Body of pancreas (tissue), 4 donors: ENCODE results near the gene SPTBN1. TPM values are rescaled to one million over a fixed set of nuclear protein-coding genes. Genes with fewer than 3 reads are reported as not detected.
"Not testable (repeated sequence)": the region's sequence is repeated elsewhere in the genome, so short reads cannot be mapped to it uniquely, and the experiment has no call there.

ENCODE experiments used
- ATAC-seq: fragments of 150-250 bp; one replicate; pipeline ENCODE4 v1.9.1; 2016
- DNase-seq, 4 donors: peaks; one replicate each; pipeline ENCODE4 v3.0.0-alpha.2; 2019
- H3K27ac ChIP-seq, 4 donors: fragments of 200-600 bp; sonication (generic); 1 replicate in 3 of 4; 2 replicates in 1 of 4; pipeline versions ENCODE4 v1.5.1 to v1.6.1; 2016 to 2019; ENCODE audit warnings: mild to moderate bottlenecking in 1 of 4, mixed read lengths in 1 of 4, moderate library complexity in 1 of 4
- H3K27me3 ChIP-seq, 2 donors: fragments of 200-600 bp; sonication (generic); one replicate each; pipeline ENCODE4 v1.6.0; 2016; ENCODE audit warnings: mild to moderate bottlenecking in 1 of 2
- H3K36me3 ChIP-seq, 2 donors: fragments of 200-600 bp; sonication (generic); replicated peaks in 1 of 2; 2 replicates each; pipeline ENCODE4 v1.5.1; 2016; ENCODE audit warnings: low read depth in 2 of 2; ENCODE audit not compliant: insufficient read depth in 1 of 2
- H3K4me1 ChIP-seq: fragments of 200-600 bp; sonication (generic); one replicate; pipeline ENCODE4 v1.6.0; 2016
- H3K4me3 ChIP-seq, 2 donors: fragments of 200-600 bp; sonication (generic); 1 replicate in 1 of 2; 2 replicates in 1 of 2; pipeline ENCODE4 v1.5.1; 2016 to 2019
- H3K9me3 ChIP-seq, 3 donors: fragments of 200-600 bp; sonication (generic); 1 replicate in 2 of 3; 2 replicates in 1 of 3; pipeline ENCODE4 v1.5.1; 2016
- CTCF ChIP-seq, 7 experiments: fragments of 450-650 bp in 4 of 7; fragments of 200-600 bp in 3 of 7; sonication (generic) in 3 of 7; IDR thresholded peaks; one replicate each; pipeline ENCODE4 v1.5.1; 2016 to 2019; ENCODE audit warnings: antibody characterized with exemption in 7 of 7
- POLR2A ChIP-seq, 3 donors: fragments of 450-650 bp; IDR thresholded peaks; one replicate each; pipeline ENCODE4 v1.6.1; 2016; ENCODE audit warnings: antibody characterized with exemption in 3 of 3, mild to moderate bottlenecking in 2 of 3
- WGBS, 2 donors: methylation state at CpG; one replicate each; pipeline ENCODE4 v1.1.5; 2017; 5-methylcytosine and 5-hydroxymethylcytosine counted together
- intact Hi-C: fragments of 100-400 bp; cut with DNase I; formaldehyde crosslinking; loops from one replicate; pipeline ENCODE4 v1.15.1; 2023
- total RNA-seq, 2 donors: library from RNA; depleted of rRNA; stranded (reverse); fragments of >200 nt; gene quantifications; one replicate each; pipeline ENCODE4 v1.1.0, GENCODE V29; 2016

The SPTBN1 gene
- total RNA-seq, 2 donors from 2014 or later = 186 to 195 TPM

GRCh38 chr2:54513363-54513715, 57.2 kb downstream of the SPTBN1 start:
- no peak for TF ChIP-seq CTCF (IDR thresholded peaks at IDR 0.05)
- no peak for TF ChIP-seq POLR2A (IDR thresholded peaks at IDR 0.05)
- Histone ChIP-seq H3K4me1 (peaks cover 4% of the 10 kb centered on the region), H3K4me3 (no peak overlapping the region), H3K27ac (no peak overlapping the region), H3K36me3 (no peaks in the 10 kb centered on the region), H3K27me3 (no peaks in the 10 kb centered on the region), H3K9me3 (no peaks in the 10 kb centered on the region)
- no peak for ATAC-seq
- intact Hi-C loops = no loop called here
- DNase-seq = no peak

- no peak overlapping the region for H3K27ac ChIP-seq
- 58 to 80% methylated on average over 1 of the region's 1 CpG for WGBS, 2 donors
- no peak for ATAC-seq
Measured at GRCh38 chr2:54514822-54515569, 58.9 kb downstream of the SPTBN1 start.

GRCh38 chr2:54516842-54517241, 60.7 kb downstream of the SPTBN1 start:
- H3K27ac ChIP-seq = no peak overlapping the region
- no peak overlapping the region for H3K4me3 ChIP-seq
- no peaks in the 10 kb centered on the region for H3K27me3 ChIP-seq
- H3K36me3 ChIP-seq = no peaks in the 10 kb centered on the region
- DNase-seq (no peak), ATAC-seq (no peak)
- intact Hi-C loops = no loop called here
- H3K9me3 ChIP-seq = no peaks in the 10 kb centered on the region
- H3K4me1 ChIP-seq = peaks cover 15% of the 10 kb centered on the region
- 82 to 92% methylated on average over 2 of the region's 2 CpGs for WGBS, 2 donors
- no peak for TF ChIP-seq CTCF (IDR thresholded peaks at IDR 0.05)
- no peak for TF ChIP-seq POLR2A (IDR thresholded peaks at IDR 0.05)

More at GRCh38 chr2:54514822-54515569, 58.9 kb downstream of the SPTBN1 start:
- Histone ChIP-seq H3K36me3 (no peaks in the 10 kb centered on the region), H3K4me3 (no peak overlapping the region), H3K27me3 (no peaks in the 10 kb centered on the region), H3K9me3 (no peaks in the 10 kb centered on the region), H3K4me1 (peaks cover 11% of the 10 kb centered on the region)
- intact Hi-C loops = no loop called here
- no peak for DNase-seq
- no peak for TF ChIP-seq POLR2A (IDR thresholded peaks at IDR 0.05)
- no peak for TF ChIP-seq CTCF (IDR thresholded peaks at IDR 0.05)

GRCh38 chr2:54518016-54518415, 61.9 kb downstream of the SPTBN1 start:
- H3K9me3 ChIP-seq, H3K27me3 ChIP-seq, H3K36me3 ChIP-seq, intact Hi-C loops, H3K4me3 ChIP-seq, H3K27ac ChIP-seq, DNase-seq, ATAC-seq: not testable (repeated sequence)
- 88 to 95% methylated on average over 7 of the region's 7 CpGs for WGBS, 2 donors
- peaks cover 16% of the 10 kb centered on the region for H3K4me1 ChIP-seq

GRCh38 chr2:54518430-54518829, 62.3 kb downstream of the SPTBN1 start:
- H3K9me3 ChIP-seq = no peaks in the 10 kb centered on the region
- intact Hi-C loops = no loop called here

More at GRCh38 chr2:54518430-54518829, 62.3 kb downstream of the SPTBN1 start:
- H3K4me3 ChIP-seq = no peak overlapping the region
- H3K27me3 ChIP-seq = no peaks in the 10 kb centered on the region
- no peak overlapping the region for H3K27ac ChIP-seq
- TF ChIP-seq POLR2A (IDR thresholded peaks at IDR 0.05) = no peak
- no peak for TF ChIP-seq CTCF (IDR thresholded peaks at IDR 0.05)
- peaks cover 16% of the 10 kb centered on the region for H3K4me1 ChIP-seq
- no peaks in the 10 kb centered on the region for H3K36me3 ChIP-seq
- ATAC-seq = no peak
- no peak for DNase-seq
- 59 to 63% methylated on average over 2 of the region's 2 CpGs for WGBS, 2 donors
